Astrocyte (in vitro differentiated cells and primary cell): ENCODE data around the gene CDH23.

Experiments used
- EZH2 ChIP-seq: IDR thresholded peaks from 2 replicates; pipeline ENCODE4 v1.6.1; 2012; ENCODE audit warnings: mild to moderate bottlenecking, low read length, inconsistent platforms; ENCODE audit not compliant: insufficient read depth
- TF ChIP-seq, protein P1 (sequence below): IDR thresholded peaks from 2 replicates; pipeline ENCODE4 v1.5.1; 2011; ENCODE audit warnings: low read depth, mild to moderate bottlenecking, inconsistent platforms, low read length, moderate library complexity; ENCODE audit not compliant: insufficient read depth

DNA sequence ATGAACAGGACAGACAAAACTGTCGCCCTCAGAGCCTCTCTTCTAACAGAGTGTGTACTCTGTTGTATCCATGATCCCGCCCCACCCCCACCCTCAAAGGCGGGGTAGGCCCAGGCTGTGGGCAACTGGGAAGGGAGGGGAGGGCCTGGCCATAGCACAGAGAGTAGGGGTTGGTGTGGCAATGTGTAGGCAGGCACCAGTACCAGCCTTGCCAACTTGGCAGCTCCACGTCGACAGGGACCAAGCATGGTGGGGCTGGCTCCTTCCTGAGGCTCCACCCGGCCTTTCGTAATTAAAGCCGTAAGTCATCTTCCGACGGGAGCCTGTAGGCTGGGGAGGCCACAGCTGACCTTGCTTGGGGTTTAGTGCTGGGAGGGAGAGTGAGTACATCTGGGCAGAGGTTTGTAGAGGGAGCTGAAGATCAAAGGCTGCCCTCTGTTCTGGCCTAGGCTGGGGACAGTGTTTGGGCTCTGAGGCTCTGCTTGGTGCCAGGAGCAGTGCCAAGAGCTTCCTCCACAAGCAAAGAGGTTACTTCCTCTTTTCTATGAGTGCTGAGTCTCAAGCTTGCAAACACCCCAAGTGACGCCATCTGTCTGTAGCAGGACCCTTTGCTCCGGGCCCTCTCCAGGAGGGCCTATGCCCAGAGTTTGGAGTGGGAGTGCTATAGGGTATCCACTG is 201.2 kb downstream of the CDH23 start:
- TF ChIP-seq, protein P1, sequence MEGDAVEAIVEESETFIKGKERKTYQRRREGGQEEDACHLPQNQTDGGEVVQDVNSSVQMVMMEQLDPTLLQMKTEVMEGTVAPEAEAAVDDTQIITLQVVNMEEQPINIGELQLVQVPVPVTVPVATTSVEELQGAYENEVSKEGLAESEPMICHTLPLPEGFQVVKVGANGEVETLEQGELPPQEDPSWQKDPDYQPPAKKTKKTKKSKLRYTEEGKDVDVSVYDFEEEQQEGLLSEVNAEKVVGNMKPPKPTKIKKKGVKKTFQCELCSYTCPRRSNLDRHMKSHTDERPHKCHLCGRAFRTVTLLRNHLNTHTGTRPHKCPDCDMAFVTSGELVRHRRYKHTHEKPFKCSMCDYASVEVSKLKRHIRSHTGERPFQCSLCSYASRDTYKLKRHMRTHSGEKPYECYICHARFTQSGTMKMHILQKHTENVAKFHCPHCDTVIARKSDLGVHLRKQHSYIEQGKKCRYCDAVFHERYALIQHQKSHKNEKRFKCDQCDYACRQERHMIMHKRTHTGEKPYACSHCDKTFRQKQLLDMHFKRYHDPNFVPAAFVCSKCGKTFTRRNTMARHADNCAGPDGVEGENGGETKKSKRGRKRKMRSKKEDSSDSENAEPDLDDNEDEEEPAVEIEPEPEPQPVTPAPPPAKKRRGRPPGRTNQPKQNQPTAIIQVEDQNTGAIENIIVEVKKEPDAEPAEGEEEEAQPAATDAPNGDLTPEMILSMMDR: no peak
- TF ChIP-seq EZH2: no peak
